Astrocyte of the hippocampus (primary cell): ENCODE measurements around the gene FRK.
"Not testable (repeated sequence)": the region's sequence is repeated elsewhere in the genome, so short reads cannot be mapped to it uniquely, and the experiment has no call there.

Source experiments
- DNase-seq: peaks from one replicate; pipeline ENCODE4 v3.0.0; 2011; ENCODE audit warnings: low read depth, low spot score

Gene FRK

GRCh38 chr6:115947966-115948541, 112.6 kb downstream of the FRK start:
- DNase-seq, result no peak

- DNase-seq, result peak; percentile 39
Measured at GRCh38 chr6:115945812-115946211, 114.9 kb downstream of the FRK start.

- DNase-seq, result peak; percentile 71
Measured at GRCh38 chr6:115945306-115945705, 115.4 kb downstream of the FRK start.

GRCh38 chr6:115944829-115945228, 115.9 kb downstream of the FRK start:
- not testable (repeated sequence) for DNase-seq

GRCh38 chr6:115937502-115937901, 123.2 kb downstream of the FRK start:
- not testable (repeated sequence) for DNase-seq

- no peak for DNase-seq
Measured at GRCh38 chr6:115935361-115935760, 125.3 kb downstream of the FRK start.

GRCh38 chr6:115934829-115935228, 125.9 kb downstream of the FRK start:
- DNase-seq, result no peak

GRCh38 chr6:115934145-115934544, 126.5 kb downstream of the FRK start:
- DNase-seq, result no peak

GRCh38 chr6:115932481-115932880, 128.2 kb downstream of the FRK start:
- DNase-seq, result peak; percentile 79

- DNase-seq, result not testable (repeated sequence)
Measured at GRCh38 chr6:115928000-115928399, 132.7 kb downstream of the FRK start.

- DNase-seq, result no peak
Measured at GRCh38 chr6:115922971-115923370, 137.7 kb downstream of the FRK start.

- no peak for DNase-seq
Measured at GRCh38 chr6:115914098-115914497, 146.6 kb downstream of the FRK start.

GRCh38 chr6:115909923-115910546, 150.7 kb downstream of the FRK start:
- no peak for DNase-seq

GRCh38 chr6:115908906-115909559, 151.7 kb downstream of the FRK start:
- DNase-seq, result peak; percentile 10

- DNase-seq, result no peak
Measured at GRCh38 chr6:115905471-115905870, 155.2 kb downstream of the FRK start.

GRCh38 chr6:115902436-115902835, 158.3 kb downstream of the FRK start:
- DNase-seq, result no peak

GRCh38 chr6:115901896-115902295, 158.8 kb downstream of the FRK start:
- no peak for DNase-seq

- no peak for DNase-seq
Measured at GRCh38 chr6:115899730-115900282, 160.9 kb downstream of the FRK start.

- no peak for DNase-seq
Measured at GRCh38 chr6:115898246-115898645, 162.4 kb downstream of the FRK start.

- DNase-seq, result peak; percentile 67
Measured at GRCh38 chr6:115896538-115897129, 164.1 kb downstream of the FRK start.

GRCh38 chr6:115894426-115894992, 166.2 kb downstream of the FRK start:
- no peak for DNase-seq

- DNase-seq, result no peak
Measured at GRCh38 chr6:115891750-115892149, 168.9 kb downstream of the FRK start.
